Right ventricle myocardium superior (tissue), 1 donor: ENCODE data around the gene AVPR2. TPM values are rescaled to one million over a fixed set of nuclear protein-coding genes. Genes with fewer than 3 reads are reported as not detected.
A peak's percentile ranks its signal among the peaks of the same experiment; 100 is the strongest.

Experiments
- ATAC-seq: fragments of 200-7000 bp; cut with Tn5 transposase; one replicate; pipeline ENCODE4 v1.9.1; 2020; ENCODE audit warnings: mild to moderate bottlenecking; ENCODE audit not compliant: poor library complexity
- DNase-seq: peaks from one replicate; pipeline ENCODE4 v3.0.0-alpha.2; 2020
- intact Hi-C: fragments of 100-400 bp; cut with DNase I; formaldehyde crosslinking; loops from one replicate; pipeline ENCODE4 v1.11.2; 2022
- total RNA-seq: library from RNA; stranded (reverse); fragmentation: NEBNext Ultra II Directional; extraction: Animal tissue kit (Norgen Biotek cat#: 25700); gene quantifications from one replicate; pipeline ENCODE4 v1.2.1, GENCODE V29; 2021
- donor health status: DM: no; HTN: yes; CAD: no; lungs with severe emphysema.

The AVPR2 gene
- total RNA-seq, 1 donor from 2014 or later = 4.1 TPM

GRCh38 chrX:153925739-153926551 lies 21.5 kb downstream of the AVPR2 start, which contains the start of gene ARHGAP4:
ARHGAP4 (minus strand) TSS chrX:153926264; CDS start chrX:153926202, 62 bp downstream.
- DNase-seq (no peak), ATAC-seq (no peak)
- intact Hi-C loops = no loop called here

GRCh38 chrX:153926552-153926857 lies 22.0 kb downstream of the AVPR2 start:
- intact Hi-C loops = no loop called here
- DNase-seq (no peak), ATAC-seq (no peak)

- ATAC-seq (peak; percentile 1), DNase-seq (peak; percentile 66)
- intact Hi-C loops = no loop called here
Observed at GRCh38 chrX:153926858-153927671, 22.6 kb downstream of the AVPR2 start.

- intact Hi-C loops = no loop called here
- ATAC-seq (no peak), DNase-seq (no peak)
Observed at GRCh38 chrX:153927672-153927921, 23.1 kb downstream of the AVPR2 start.

DNA sequence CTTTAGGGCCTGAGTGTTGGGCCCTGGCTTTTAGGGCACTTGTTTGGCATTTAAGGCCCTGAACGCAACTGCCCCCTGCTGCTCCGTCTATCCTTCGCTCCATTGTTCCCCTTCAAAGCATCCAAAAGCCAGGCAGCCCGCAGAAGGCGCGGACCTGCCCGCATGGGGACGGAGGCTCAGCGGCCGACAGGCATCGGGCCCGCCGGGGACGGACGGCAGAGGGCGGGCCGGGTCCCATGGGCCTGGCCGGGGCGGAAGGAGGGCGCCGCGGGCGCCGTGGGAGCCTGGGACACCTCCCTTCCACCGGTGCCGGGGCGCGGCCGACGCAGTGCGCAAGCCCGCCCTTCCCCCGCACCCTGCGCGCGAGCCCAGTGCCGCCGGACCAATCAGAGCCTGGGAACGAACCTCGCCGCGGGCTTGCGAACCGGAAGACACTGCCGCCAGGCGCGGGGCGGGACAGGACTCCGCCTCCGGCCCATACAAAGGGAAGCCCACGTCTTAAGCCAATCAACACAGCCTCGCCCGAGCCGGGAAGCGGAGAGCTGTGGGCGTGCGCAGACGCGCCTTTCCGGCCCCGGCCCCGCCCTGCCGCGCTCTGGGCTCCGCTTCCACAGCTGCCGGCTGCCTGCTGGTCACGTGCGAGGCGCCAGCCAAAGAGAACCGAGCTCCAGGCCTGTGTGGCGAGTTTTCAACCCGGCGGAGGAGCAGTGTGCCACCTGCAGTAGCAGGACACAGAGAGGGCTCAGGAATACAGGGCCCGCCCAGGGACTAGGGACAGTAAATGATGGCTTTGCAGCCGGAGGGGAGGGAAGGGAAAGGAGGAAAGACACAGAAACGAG lies 23.7 kb downstream of the AVPR2 start:
- ATAC-seq = peak; percentile 94

GRCh38 chrX:153928846-153929245 lies 24.4 kb downstream of the AVPR2 start:
- no peak for DNase-seq
- intact Hi-C loops = no loop called here
- ATAC-seq = no peak

More for the DNA sequence above, 23.7 kb downstream of the AVPR2 start:
- intact Hi-C loops = no loop called here
- DNase-seq = peak; percentile 97

DNA sequence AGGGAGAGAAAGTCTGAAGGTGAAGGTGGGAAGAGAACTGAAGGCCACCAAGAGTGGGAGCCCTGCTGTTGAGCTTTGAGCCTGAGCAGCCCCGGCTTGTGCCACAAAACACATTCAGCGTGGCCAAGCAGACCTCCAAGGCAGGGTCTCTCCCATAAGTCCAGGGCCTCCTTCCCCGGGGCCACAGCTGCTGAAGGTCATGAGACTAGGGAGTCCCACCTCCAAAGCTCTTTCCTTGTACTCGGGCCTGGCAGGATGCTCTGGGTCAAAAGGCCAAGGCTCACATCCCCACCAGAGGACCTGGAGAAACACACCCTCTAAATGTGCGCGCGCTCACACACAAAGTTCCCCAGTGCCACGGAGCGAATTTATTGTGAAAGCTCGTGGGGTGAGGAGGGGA lies 25.1 kb downstream of the AVPR2 start:
- ATAC-seq (no peak), DNase-seq (no peak)
- intact Hi-C loops = no loop called here

GRCh38 chrX:153930011-153930910 lies 25.8 kb downstream of the AVPR2 start:
- ATAC-seq (no peak), DNase-seq (no peak)
- intact Hi-C loops = no loop called here

GRCh38 chrX:153931151-153931550 lies 26.7 kb downstream of the AVPR2 start:
- intact Hi-C loops = no loop called here
- ATAC-seq (no peak), DNase-seq (no peak)

- intact Hi-C loops = no loop called here
- ATAC-seq (no peak), DNase-seq (no peak)
Observed at GRCh38 chrX:153931748-153932147, 27.3 kb downstream of the AVPR2 start.

DNA sequence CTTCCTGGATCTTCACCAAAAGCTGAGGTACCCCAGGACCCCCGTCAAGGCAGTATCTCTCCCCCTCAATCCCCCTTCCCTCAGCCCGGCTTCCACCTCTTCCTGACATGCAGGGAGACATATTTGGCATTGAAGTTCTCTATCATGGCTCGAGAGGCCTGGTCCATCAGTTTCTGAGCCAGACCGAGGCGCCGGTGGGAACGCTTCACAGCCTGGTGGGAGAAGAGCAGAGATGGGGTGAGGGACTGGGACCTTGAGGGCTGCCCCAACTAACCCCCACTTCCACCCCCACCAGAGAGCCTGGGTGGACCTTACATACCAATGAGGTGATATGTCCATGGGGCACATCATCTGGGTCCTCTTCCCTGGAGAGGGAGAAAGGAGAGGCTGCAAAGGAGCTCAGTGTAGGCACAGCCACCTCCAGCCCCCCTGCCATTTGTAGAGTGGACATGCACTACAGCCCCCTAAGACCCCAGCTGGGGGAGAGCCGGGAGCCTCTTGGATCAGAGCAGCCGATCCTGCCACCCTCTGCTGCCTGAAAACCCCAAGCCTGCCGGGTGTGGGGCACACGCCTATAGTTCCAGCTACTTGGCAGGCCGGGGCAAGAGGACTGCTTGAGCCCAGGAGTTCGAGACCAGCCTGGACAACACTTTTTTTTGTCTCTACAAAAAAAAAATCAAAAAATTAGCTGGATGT lies 27.9 kb downstream of the AVPR2 start:
- DNase-seq (no peak), ATAC-seq (no peak)
- intact Hi-C loops = no loop called here

- intact Hi-C loops = no loop called here
- ATAC-seq (no peak), DNase-seq (no peak)
Observed at GRCh38 chrX:153933748-153934147, 29.3 kb downstream of the AVPR2 start.

- DNase-seq (no peak), ATAC-seq (no peak)
- intact Hi-C loops = no loop called here
Observed at GRCh38 chrX:153934148-153934761, 29.8 kb downstream of the AVPR2 start.

DNA sequence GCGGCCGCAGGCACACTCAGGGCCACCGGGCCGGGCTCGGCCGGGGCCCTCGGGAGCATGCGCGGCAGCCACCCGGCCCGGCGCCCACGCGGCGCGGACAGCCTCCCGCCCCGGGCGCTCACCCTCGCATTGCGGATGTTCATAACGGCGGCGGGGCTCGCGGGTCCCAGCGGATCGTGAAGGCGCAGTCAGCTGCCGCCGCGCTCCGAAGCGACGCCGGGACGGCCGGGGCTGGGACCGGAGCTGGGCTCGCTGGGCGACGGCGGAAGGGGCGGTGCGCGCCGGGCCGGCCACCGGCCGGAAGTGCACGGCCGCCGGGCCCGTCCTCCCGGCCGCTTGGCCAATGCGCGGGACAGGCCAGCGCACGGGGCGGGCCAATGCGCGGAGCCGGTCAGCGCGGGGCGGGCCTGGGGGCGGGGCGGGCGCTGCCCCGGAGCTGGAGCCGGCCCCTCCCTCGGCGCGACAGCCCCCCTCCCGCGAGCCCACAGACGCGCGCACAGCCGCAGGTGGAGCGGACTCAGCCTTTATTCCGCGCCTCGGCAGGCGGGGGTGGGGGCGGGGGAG lies 30.4 kb downstream of the AVPR2 start, which contains the start of gene NAA10:
NAA10 (minus strand) TSS at position 276 of the 564 bp plus-strand sequence; CDS start at position 143, 133 bp downstream.
- intact Hi-C loops = no loop called here
- ATAC-seq (peak; percentile 97), DNase-seq (peak; percentile 81)

DNA sequence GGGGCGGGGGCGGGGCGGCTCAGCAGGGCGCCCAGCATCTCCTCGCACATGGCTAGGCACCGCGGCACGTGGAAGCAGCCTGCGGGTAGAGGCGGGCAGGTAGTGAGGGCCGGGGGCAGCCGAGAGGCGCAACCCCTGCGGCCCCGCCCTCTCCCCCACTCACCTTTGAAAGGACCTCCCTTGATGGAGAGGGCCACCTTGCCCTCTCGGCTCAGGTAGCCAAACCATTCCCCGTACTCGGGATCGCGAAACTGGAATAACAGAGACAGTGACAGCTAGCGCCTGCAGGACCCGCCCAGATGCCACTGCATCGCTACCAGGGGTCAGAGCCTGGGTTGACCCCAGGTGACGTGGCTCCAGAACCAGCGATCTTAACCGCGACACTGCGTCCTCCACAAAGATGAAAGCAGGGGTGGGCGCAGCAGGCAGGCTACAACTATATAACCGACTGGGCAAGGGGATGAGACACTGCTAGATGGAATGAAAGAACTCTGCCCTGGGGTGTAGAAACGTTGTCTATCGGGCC lies 30.9 kb downstream of the AVPR2 start:
- DNase-seq = no peak
- peak; percentile 7 for ATAC-seq
- intact Hi-C loops = no loop called here

DNA sequence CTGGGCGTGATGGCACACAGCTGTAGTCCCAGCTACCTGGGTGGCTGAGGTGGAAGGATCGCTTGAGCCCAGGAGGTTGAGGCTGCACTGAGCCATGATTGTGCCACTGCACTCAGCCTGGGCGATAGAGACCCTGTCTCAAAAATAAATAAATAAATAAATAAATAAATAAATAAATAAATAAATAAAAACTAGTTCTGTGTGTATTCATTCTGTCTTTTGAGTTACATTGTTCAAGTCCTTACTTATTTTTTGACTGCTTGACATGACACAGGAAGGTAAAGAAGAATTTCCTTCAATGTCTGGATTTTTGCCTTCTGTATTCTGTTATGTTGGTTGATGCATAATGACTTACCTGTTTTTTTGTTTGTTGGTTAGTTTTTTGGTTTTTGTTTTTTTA lies 32.6 kb downstream of the AVPR2 start:
- DNase-seq (no peak), ATAC-seq (no peak)
- intact Hi-C loops = no loop called here

GRCh38 chrX:153938226-153938786 lies 33.8 kb downstream of the AVPR2 start:
- DNase-seq (no peak), ATAC-seq (no peak)
- intact Hi-C loops = no loop called here
